Measurements from ENCODE around the gene NOL8. TPM values are rescaled to one million over a fixed set of nuclear protein-coding genes. Genes with fewer than 3 reads are reported as not detected.

The NOL8 gene
- total and polyA plus RNA-seq, 2 experiments from 2014 or later: 26.0 to 42.7 TPM

GRCh38 chr9:92293452-92294296 lies 31.5 kb downstream of the NOL8 start, which contains the start of gene IARS1:
TSS of gene IARS1 (minus strand) at chr9:92293697. CDS start at chr9:92289419, 4,278 bp downstream.
- peaks cover 5% of the 10 kb centered on the region; the same call in 1 of the 2 replicates for H4K20me1 ChIP-seq (replicated peaks; ENCODE audit: insufficient read depth)
- peaks cover 51% of the 10 kb centered on the region for H3K79me2 ChIP-seq (replicated peaks; ENCODE audit: insufficient read depth)
- H3K27me3 ChIP-seq (ENCODE audit: insufficient read depth): no peaks in the 10 kb centered on the region
- H3K4me1 Mint-ChIP-seq: peaks cover 17% of the 10 kb centered on the region
- peak; percentile 97 for DNase-seq (ENCODE audit: low spot score)
- peaks cover 13% of the 10 kb centered on the region; the same call in 1 of the 2 replicates for H3K4me1 ChIP-seq (ENCODE audit: insufficient read depth)
- H3K36me3 Mint-ChIP-seq (ENCODE audit: low read depth): peaks cover 63% of the 10 kb centered on the region
- H3K27ac ChIP-seq (ENCODE audit: low read depth): peak within 1 kb of the TSS; percentile 84
- H3K27me3 Mint-ChIP-seq (ENCODE audit: insufficient read depth, low read depth, poor library complexity): peaks cover 10% of the 10 kb centered on the region
- 0 out of 2 replicates have a peak, but pooled peaks cover 3% of the 10 kb centered on the region for H3F3A ChIP-seq (replicated peaks; ENCODE audit: low read depth)
- H3K9me3 Mint-ChIP-seq: peaks cover 2% of the 10 kb centered on the region; the same call in 2 of the 3 replicates
- H3K27ac Mint-ChIP-seq: peak within 1 kb of the TSS; percentile 99
- ATAC-seq: peak; percentile 94
- TF ChIP-seq ZNF462 (CRISPR knock-in tag; IDR thresholded peaks at IDR 0.05) (no peak), CREB1 (CRISPR knock-in tag; IDR thresholded peaks at IDR 0.05; ENCODE audit: low read depth) (peak; percentile 90), NANOG (IDR thresholded peaks at IDR 0.05; ENCODE audit: borderline replicate concordance) (no peak), JUNB (IDR thresholded peaks at IDR 0.05; ENCODE audit: unreplicated experiment) (no peak), STAT1 (IDR thresholded peaks at IDR 0.05; ENCODE audit: unreplicated experiment) (no peak), EZH2phosphoT487 (IDR thresholded peaks at IDR 0.05; ENCODE audit: unreplicated experiment) (no peak), ZNF331 (CRISPR knock-in tag; IDR thresholded peaks at IDR 0.05; ENCODE audit: low read depth) (no peak), ZNF114 (CRISPR knock-in tag; IDR thresholded peaks at IDR 0.05) (no peak), ETS1 (IDR thresholded peaks at IDR 0.05) (0 out of 2 replicates have a peak, but pooled peaks have one; percentile 47), EZH2 (IDR thresholded peaks at IDR 0.05; ENCODE audit: low read depth, unreplicated experiment) (no peak), POLR2AphosphoS5 (IDR thresholded peaks at IDR 0.05; ENCODE audit: low read depth) (peak; percentile 92)
- TF ChIP-seq, protein P1, sequence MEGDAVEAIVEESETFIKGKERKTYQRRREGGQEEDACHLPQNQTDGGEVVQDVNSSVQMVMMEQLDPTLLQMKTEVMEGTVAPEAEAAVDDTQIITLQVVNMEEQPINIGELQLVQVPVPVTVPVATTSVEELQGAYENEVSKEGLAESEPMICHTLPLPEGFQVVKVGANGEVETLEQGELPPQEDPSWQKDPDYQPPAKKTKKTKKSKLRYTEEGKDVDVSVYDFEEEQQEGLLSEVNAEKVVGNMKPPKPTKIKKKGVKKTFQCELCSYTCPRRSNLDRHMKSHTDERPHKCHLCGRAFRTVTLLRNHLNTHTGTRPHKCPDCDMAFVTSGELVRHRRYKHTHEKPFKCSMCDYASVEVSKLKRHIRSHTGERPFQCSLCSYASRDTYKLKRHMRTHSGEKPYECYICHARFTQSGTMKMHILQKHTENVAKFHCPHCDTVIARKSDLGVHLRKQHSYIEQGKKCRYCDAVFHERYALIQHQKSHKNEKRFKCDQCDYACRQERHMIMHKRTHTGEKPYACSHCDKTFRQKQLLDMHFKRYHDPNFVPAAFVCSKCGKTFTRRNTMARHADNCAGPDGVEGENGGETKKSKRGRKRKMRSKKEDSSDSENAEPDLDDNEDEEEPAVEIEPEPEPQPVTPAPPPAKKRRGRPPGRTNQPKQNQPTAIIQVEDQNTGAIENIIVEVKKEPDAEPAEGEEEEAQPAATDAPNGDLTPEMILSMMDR (conservative IDR thresholded peaks at IDR 0.05; ENCODE audit: low read depth in 2 of 2): peak in 1 of 2 experiments; percentile 55; a peak in 2 of 4 replicates
- TF ChIP-seq, protein P2, sequence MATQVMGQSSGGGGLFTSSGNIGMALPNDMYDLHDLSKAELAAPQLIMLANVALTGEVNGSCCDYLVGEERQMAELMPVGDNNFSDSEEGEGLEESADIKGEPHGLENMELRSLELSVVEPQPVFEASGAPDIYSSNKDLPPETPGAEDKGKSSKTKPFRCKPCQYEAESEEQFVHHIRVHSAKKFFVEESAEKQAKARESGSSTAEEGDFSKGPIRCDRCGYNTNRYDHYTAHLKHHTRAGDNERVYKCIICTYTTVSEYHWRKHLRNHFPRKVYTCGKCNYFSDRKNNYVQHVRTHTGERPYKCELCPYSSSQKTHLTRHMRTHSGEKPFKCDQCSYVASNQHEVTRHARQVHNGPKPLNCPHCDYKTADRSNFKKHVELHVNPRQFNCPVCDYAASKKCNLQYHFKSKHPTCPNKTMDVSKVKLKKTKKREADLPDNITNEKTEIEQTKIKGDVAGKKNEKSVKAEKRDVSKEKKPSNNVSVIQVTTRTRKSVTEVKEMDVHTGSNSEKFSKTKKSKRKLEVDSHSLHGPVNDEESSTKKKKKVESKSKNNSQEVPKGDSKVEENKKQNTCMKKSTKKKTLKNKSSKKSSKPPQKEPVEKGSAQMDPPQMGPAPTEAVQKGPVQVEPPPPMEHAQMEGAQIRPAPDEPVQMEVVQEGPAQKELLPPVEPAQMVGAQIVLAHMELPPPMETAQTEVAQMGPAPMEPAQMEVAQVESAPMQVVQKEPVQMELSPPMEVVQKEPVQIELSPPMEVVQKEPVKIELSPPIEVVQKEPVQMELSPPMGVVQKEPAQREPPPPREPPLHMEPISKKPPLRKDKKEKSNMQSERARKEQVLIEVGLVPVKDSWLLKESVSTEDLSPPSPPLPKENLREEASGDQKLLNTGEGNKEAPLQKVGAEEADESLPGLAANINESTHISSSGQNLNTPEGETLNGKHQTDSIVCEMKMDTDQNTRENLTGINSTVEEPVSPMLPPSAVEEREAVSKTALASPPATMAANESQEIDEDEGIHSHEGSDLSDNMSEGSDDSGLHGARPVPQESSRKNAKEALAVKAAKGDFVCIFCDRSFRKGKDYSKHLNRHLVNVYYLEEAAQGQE (IDR thresholded peaks at IDR 0.05; ENCODE audit: unreplicated experiment): no peak
- peak within 1 kb of the TSS; percentile 78 for H2AFZ ChIP-seq
- peak within 1 kb of the TSS; percentile 82 for H3K4me2 ChIP-seq
- H3K4me3 Mint-ChIP-seq: peak within 1 kb of the TSS; percentile 96
- H3K9me2 ChIP-seq (ENCODE audit: insufficient read depth): no peaks in the 10 kb centered on the region
- H3K36me3 ChIP-seq (ENCODE audit: insufficient read depth): peaks cover 27% of the 10 kb centered on the region
- H3K4me3 ChIP-seq: peak within 1 kb of the TSS; percentile 92

Data from GM23338 (cell line).